Kidney tubule cell (primary cell): ENCODE data around the gene GRIN1.

Experiments used
- DNase-seq: peaks from one replicate; pipeline ENCODE4 v3.0.0-alpha.2; 2018; ENCODE audit warnings: low spot score

GRIN1 gene

GRCh38 chr9:137164370-137165249 lies 25.7 kb downstream of the GRIN1 start:
- DNase-seq, result no peak

GRCh38 chr9:137165250-137165836 lies 26.4 kb downstream of the GRIN1 start:
- DNase-seq, result no peak

- no peak for DNase-seq
Observed at GRCh38 chr9:137166380-137167229, 27.7 kb downstream of the GRIN1 start.

- no peak for DNase-seq
Observed at GRCh38 chr9:137167277-137167746, 28.4 kb downstream of the GRIN1 start.

GRCh38 chr9:137167747-137168572 lies 29.0 kb downstream of the GRIN1 start:
- DNase-seq, result no peak

GRCh38 chr9:137168573-137168903 lies 29.6 kb downstream of the GRIN1 start:
- no peak for DNase-seq

GRCh38 chr9:137168904-137169856 lies 30.2 kb downstream of the GRIN1 start:
- DNase-seq, result peak; percentile 64

GRCh38 chr9:137169896-137170358 lies 31.0 kb downstream of the GRIN1 start, which contains the start of gene LRRC26:
LRRC26 (minus strand) TSS chr9:137170051; CDS start chr9:137169943, 108 bp downstream.
- DNase-seq, result no peak

- no peak for DNase-seq
Observed at GRCh38 chr9:137170486-137171148, 31.7 kb downstream of the GRIN1 start.

GRCh38 chr9:137171149-137171900 lies 32.4 kb downstream of the GRIN1 start:
- DNase-seq, result no peak

- DNase-seq, result no peak
Observed at GRCh38 chr9:137172901-137173795, 34.2 kb downstream of the GRIN1 start.

GRCh38 chr9:137173796-137174664 lies 35.1 kb downstream of the GRIN1 start:
- DNase-seq, result no peak

GRCh38 chr9:137174722-137175293 lies 35.9 kb downstream of the GRIN1 start:
- peak; percentile 41 for DNase-seq

- DNase-seq, result no peak
Observed at GRCh38 chr9:137175345-137175961, 36.5 kb downstream of the GRIN1 start.

- DNase-seq, result peak; percentile 52
Observed at GRCh38 chr9:137176302-137177182, 37.6 kb downstream of the GRIN1 start.
